Posterior cingulate gyrus (tissue), 11 donors: ENCODE data around the gene SRPK2.
"Not testable (repeated sequence)": the region's sequence is repeated elsewhere in the genome, so short reads cannot be mapped to it uniquely, and the experiment has no call there.

Source experiments
- DNase-seq, 10 donors: peaks; one replicate each; pipeline versions ENCODE4 v3.0.0 to v3.0.0-alpha.2; 2020 to 2021; ENCODE audit warnings: mixed read lengths in 3 of 10
- intact Hi-C: fragments of 100-400 bp; cut with DNase I; formaldehyde crosslinking; loops from one replicate; pipeline ENCODE4 v1.15.1; 2023

Gene SRPK2

GRCh38 chr7:105346138-105346537, 42.6 kb downstream of the SRPK2 start:
- intact Hi-C loops: no loop called here
- no peak for DNase-seq

- intact Hi-C loops: no loop called here
- DNase-seq: no peak
These were observed 43.0 kb downstream of the SRPK2 start for GRCh38 chr7:105345725-105346124.

- intact Hi-C loops: no loop called here
- DNase-seq: no peak
These were observed 43.7 kb downstream of the SRPK2 start for GRCh38 chr7:105345003-105345402.

GRCh38 chr7:105339404-105340323, 49.1 kb downstream of the SRPK2 start:
- DNase-seq: no peak
- intact Hi-C loops: loop anchor here (10.0 kb wide), 1 partner anchor 355 kb away; no protein-coding TSS in a partner anchor

- intact Hi-C loops: loop anchor here (10.0 kb wide), 1 partner anchor 353 kb away; no protein-coding TSS in a partner anchor
- DNase-seq: peak in 2 of 10 donors; percentile 16 to 59
These were observed 51.2 kb downstream of the SRPK2 start for GRCh38 chr7:105337529-105337928.

- intact Hi-C loops: loop anchor here (10.0 kb wide), 1 partner anchor 351 kb away; no protein-coding TSS in a partner anchor
- DNase-seq: no peak
These were observed 52.7 kb downstream of the SRPK2 start for GRCh38 chr7:105336009-105336408.

GRCh38 chr7:105332661-105333060, 56.1 kb downstream of the SRPK2 start:
- intact Hi-C loops: loop anchor here (10.0 kb wide), 1 partner anchor 348 kb away; no protein-coding TSS in a partner anchor
- not testable (repeated sequence) for DNase-seq

- intact Hi-C loops: loop anchor here (10.0 kb wide), 1 partner anchor 346 kb away; no protein-coding TSS in a partner anchor
- DNase-seq: no peak
These were observed 58.2 kb downstream of the SRPK2 start for GRCh38 chr7:105330526-105330925.

GRCh38 chr7:105327201-105327600, 61.5 kb downstream of the SRPK2 start:
- intact Hi-C loops: no loop called here
- DNase-seq: no peak

GRCh38 chr7:105325216-105325904, 63.4 kb downstream of the SRPK2 start:
- no peak for DNase-seq
- intact Hi-C loops: no loop called here

- DNase-seq, intact Hi-C loops: not testable (repeated sequence)
These were observed 64.1 kb downstream of the SRPK2 start for GRCh38 chr7:105324606-105325005.

GRCh38 chr7:105323366-105323765, 65.4 kb downstream of the SRPK2 start:
- intact Hi-C loops: no loop called here
- DNase-seq: no peak

- DNase-seq: no peak
- intact Hi-C loops: no loop called here
These were observed 66.0 kb downstream of the SRPK2 start for GRCh38 chr7:105322655-105323277.

- no peak for DNase-seq
- intact Hi-C loops: no loop called here
These were observed 66.8 kb downstream of the SRPK2 start for GRCh38 chr7:105321754-105322455.

GRCh38 chr7:105320896-105321295, 67.8 kb downstream of the SRPK2 start:
- intact Hi-C loops: no loop called here

GRCh38 chr7:105319578-105319977, 69.1 kb downstream of the SRPK2 start:
- no peak for DNase-seq
- intact Hi-C loops: no loop called here

More at GRCh38 chr7:105320896-105321295, 67.8 kb downstream of the SRPK2 start:
- no peak for DNase-seq

GRCh38 chr7:105316578-105317344, 72.0 kb downstream of the SRPK2 start:
- intact Hi-C loops: no loop called here
- no peak for DNase-seq

- intact Hi-C loops: no loop called here
- DNase-seq: no peak
These were observed 73.4 kb downstream of the SRPK2 start for GRCh38 chr7:105315357-105315756.
